ENCODE results near the gene ELL2. TPM values are rescaled to one million over a fixed set of nuclear protein-coding genes. Genes with fewer than 3 reads are reported as not detected.

The ELL2 gene
- total and polyA plus RNA-seq, 2 of the 13 experiments (the other 11 are each of a cell fraction or from before 2014, with no cell fraction given), result 78.9 to 97.1 TPM

GRCh38 chr5:96008987-96009647 lies 47.5 kb upstream of the ELL2 start (continued):
- TF ChIP-seq MXD1 (CRISPR knock-in tag; IDR thresholded peaks at IDR 0.05) (no peak), ZNF747 (CRISPR knock-in tag; IDR thresholded peaks at IDR 0.05; ENCODE audit: borderline replicate concordance) (no peak), ZBTB21 (CRISPR knock-in tag; IDR thresholded peaks at IDR 0.05) (no peak), ZNF816 (CRISPR knock-in tag; IDR thresholded peaks at IDR 0.05; ENCODE audit: borderline replicate concordance) (no peak), ZNF17 (CRISPR knock-in tag; IDR thresholded peaks at IDR 0.05) (no peak)

GRCh38 chr5:96008487-96008886 lies 46.8 kb upstream of the ELL2 start:
- intact Hi-C loops (cut with micrococcal nuclease; ENCODE audit: unreplicated experiment) (no loop called here), in situ Hi-C loops (cut with HindIII; ENCODE audit: extremely low pct_ligation_motif_present, low pct_unique_long_range_greater_than_20kb) (no loop called here)
- Histone ChIP-seq H3K4me3 (replicated peaks in 1 of 3; ENCODE audit: insufficient read depth in 1 of 3, low read depth in 2 of 3, low read length in 3 of 3) (no peak overlapping the region), H3K27me3 (ENCODE audit: control insufficient read depth in 1 of 2, insufficient read depth in 2 of 2, low read length in 2 of 2) (no peaks in the 10 kb centered on the region), H3K4me2 (ENCODE audit: low read depth, low read length) (no peak overlapping the region), H3K27ac (ENCODE audit: extremely low read length, insufficient read depth, low read length) (no peak overlapping the region), H3K9ac (ENCODE audit: insufficient read depth, low read depth, low read length) (no peak overlapping the region), H2AFZ (ENCODE audit: low read length) (no peak overlapping the region), H3K4me1 (ENCODE audit: insufficient read depth, low read length) (no peaks in the 10 kb centered on the region), H3K79me2 (ENCODE audit: insufficient read depth, low read length) (no peaks in the 10 kb centered on the region), H3K36me3 (replicated peaks in 1 of 2; ENCODE audit: control insufficient read depth in 1 of 2, insufficient read depth in 2 of 2, low read length in 2 of 2) (no peaks in the 10 kb centered on the region), H3K9me3 (ENCODE audit: low read length) (no peaks in the 10 kb centered on the region), H4K20me1 (ENCODE audit: insufficient read depth, low read length) (no peaks in the 10 kb centered on the region)
- FAIRE-seq (no peak), DNase-seq (ENCODE audit: low spot score) (no peak), ATAC-seq (no peak)
- BruUV-seq (replicated peaks), result no TSS peak
- CTCF ChIA-PET (ENCODE audit: low intra/inter-chr PET ratio, low total read pairs), result no interaction called here
- WGBS (ENCODE audit: low lambda C conversion rate), result 97% methylated on average over 1 of the region's 1 CpG
- POLR2A ChIA-PET, result no interaction called here
- TF ChIP-seq ZSCAN25 (CRISPR knock-in tag; IDR thresholded peaks at IDR 0.05) (no peak), RARA (CRISPR knock-in tag; IDR thresholded peaks at IDR 0.05) (no peak), ZNF576 (CRISPR knock-in tag; IDR thresholded peaks at IDR 0.05) (no peak), E2F1 (CRISPR knock-in tag; IDR thresholded peaks at IDR 0.05) (no peak), GFI1 (CRISPR knock-in tag; IDR thresholded peaks at IDR 0.05; ENCODE audit: borderline replicate concordance) (no peak), ZNF740 (CRISPR knock-in tag; IDR thresholded peaks at IDR 0.05) (no peak), ZHX2 (IDR thresholded peaks at IDR 0.05; ENCODE audit: low read depth) (no peak), ZHX2 (CRISPR knock-in tag; IDR thresholded peaks at IDR 0.05; ENCODE audit: borderline replicate concordance) (no peak), YEATS4 (CRISPR knock-in tag; IDR thresholded peaks at IDR 0.05; ENCODE audit: borderline replicate concordance) (no peak), ZNF570 (CRISPR knock-in tag; IDR thresholded peaks at IDR 0.05; ENCODE audit: borderline replicate concordance) (no peak), ZNF546 (CRISPR knock-in tag; conservative IDR thresholded peaks at IDR 0.05) (no peak)

All from HepG2 (cell line).